Gastroesophageal sphincter (tissue), 4 donors: ENCODE data around the gene DAPK1. TPM values are rescaled to one million over a fixed set of nuclear protein-coding genes. Genes with fewer than 3 reads are reported as not detected.

ENCODE experiments used
- ATAC-seq: fragments of 150-250 bp; one replicate; pipeline ENCODE4 v1.9.1; 2016; ENCODE audit warnings: mild to moderate bottlenecking, moderate library complexity
- H3K27ac ChIP-seq, 4 donors: fragments of 200-600 bp; sonication (generic) in 3 of 4; 1 replicate in 3 of 4; 2 replicates in 1 of 4; pipeline ENCODE4 v1.5.1; 2016 to 2019
- H3K27me3 ChIP-seq: fragments of 200-600 bp; sonication (generic); one replicate; pipeline ENCODE4 v1.5.1; 2019
- H3K36me3 ChIP-seq, 2 donors: fragments of 200-600 bp; sonication (generic); one replicate each; pipeline ENCODE4 v1.5.1; 2019; ENCODE audit warnings: control low read depth in 1 of 2
- H3K4me1 ChIP-seq, 3 donors: fragments of 200-600 bp; sonication (generic); 1 replicate in 2 of 3; 2 replicates in 1 of 3; pipeline ENCODE4 v1.5.1; 2016 to 2019; ENCODE audit warnings: control low read depth in 2 of 3
- H3K4me3 ChIP-seq, 2 donors: fragments of 200-600 bp; sonication (generic); one replicate each; pipeline ENCODE4 v1.5.1; 2019; ENCODE audit warnings: mild to moderate bottlenecking in 1 of 2, moderate library complexity in 1 of 2
- H3K9me3 ChIP-seq, 3 donors: fragments of 200-600 bp; sonication (generic); one replicate each; pipeline ENCODE4 v1.5.1; 2017 to 2019; ENCODE audit warnings: control low read depth in 2 of 3
- CTCF ChIP-seq, 4 experiments: fragments of 200-600 bp in 2 of 4; fragments of 450-650 bp in 2 of 4; sonication (generic) in 1 of 4; IDR thresholded peaks; one replicate each; pipeline ENCODE4 v1.5.1; 2017 to 2019; ENCODE audit warnings: antibody characterized with exemption in 4 of 4, mild to moderate bottlenecking in 2 of 4, moderate library complexity in 2 of 4
- EP300 ChIP-seq: sonication (generic); formaldehyde crosslinking; IDR thresholded peaks from one replicate; pipeline ENCODE4 v1.6.1; 2017; ENCODE audit warnings: antibody characterized with exemption, mild to moderate bottlenecking
- POLR2A ChIP-seq, 2 donors: fragments of 450-650 bp; IDR thresholded peaks; one replicate each; pipeline ENCODE4 v1.6.1; 2017; ENCODE audit warnings: antibody characterized with exemption in 2 of 2, mild to moderate bottlenecking in 2 of 2, moderate library complexity in 1 of 2
- POLR2AphosphoS5 ChIP-seq: sonication (generic); formaldehyde crosslinking; IDR thresholded peaks from one replicate; pipeline ENCODE4 v1.6.1; 2017; ENCODE audit warnings: antibody characterized with exemption
- WGBS, 2 donors: methylation state at CpG; one replicate each; pipeline ENCODE4 v1.1.5; 2018; ENCODE audit warnings: low coverage in 1 of 2; 5-methylcytosine and 5-hydroxymethylcytosine counted together
- total RNA-seq, 4 donors: library from RNA; depleted of rRNA; stranded (reverse); fragments of >200 nt; gene quantifications; one replicate each; pipeline ENCODE4 v1.1.0, GENCODE V29; 2016

Gene DAPK1
- total RNA-seq, 4 donors from 2014 or later, result 52.3 to 119 (median 75.3) TPM

DNA sequence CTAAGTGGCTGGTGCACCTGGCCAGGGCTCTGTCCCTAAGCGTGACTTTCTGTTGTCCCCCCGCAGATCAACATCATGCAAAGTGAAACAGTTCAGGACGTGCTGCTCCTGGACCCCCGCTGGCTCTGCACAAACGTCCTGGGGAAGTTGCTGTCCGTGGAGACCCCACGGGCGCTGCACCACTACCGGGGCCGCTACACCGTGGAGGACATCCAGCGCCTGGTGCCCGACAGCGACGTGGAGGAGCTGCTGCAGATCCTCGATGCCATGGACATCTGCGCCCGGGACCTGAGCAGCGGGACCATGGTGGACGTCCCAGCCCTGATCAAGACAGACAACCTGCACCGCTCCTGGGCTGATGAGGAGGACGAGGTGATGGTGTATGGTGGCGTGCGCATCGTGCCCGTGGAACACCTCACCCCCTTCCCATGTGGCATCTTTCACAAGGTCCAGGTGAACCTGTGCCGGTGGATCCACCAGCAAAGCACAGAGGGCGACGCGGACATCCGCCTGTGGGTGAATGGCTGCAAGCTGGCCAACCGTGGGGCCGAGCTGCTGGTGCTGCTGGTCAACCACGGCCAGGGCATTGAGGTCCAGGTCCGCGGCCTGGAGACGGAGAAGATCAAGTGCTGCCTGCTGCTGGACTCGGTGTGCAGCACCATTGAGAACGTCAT lies 208.5 kb downstream of the DAPK1 start:
- TF ChIP-seq EP300, result no peak
- TF ChIP-seq CTCF (IDR thresholded peaks at IDR 0.05), result no peak
- no peak for TF ChIP-seq POLR2A (IDR thresholded peaks at IDR 0.05)
- no peak for TF ChIP-seq POLR2AphosphoS5
- H3K27ac ChIP-seq, result no peak overlapping the region
- peaks cover 0 to 9% (median 0%) of the 10 kb centered on the region in 3 donors for H3K4me1 ChIP-seq
- no peaks in the 10 kb centered on the region for H3K27me3 ChIP-seq
- no peak for ATAC-seq
- no peak overlapping the region for H3K4me3 ChIP-seq
- peaks cover 0 to 79% of the 10 kb centered on the region in 2 donors for H3K36me3 ChIP-seq
- WGBS, 2 donors, result 100% methylated on average over 1 to 3 of the region's 39 CpGs
- H3K9me3 ChIP-seq, result no peaks in the 10 kb centered on the region

- Histone ChIP-seq H3K27me3 (no peaks in the 10 kb centered on the region), H3K27ac (no peak overlapping the region), H3K36me3 (peaks cover 0 to 64% of the 10 kb centered on the region in 2 donors), H3K4me3 (no peak overlapping the region), H3K9me3 (no peaks in the 10 kb centered on the region), H3K4me1 (peaks cover 0 to 20% (median 8%) of the 10 kb centered on the region in 3 donors)
- ATAC-seq, result no peak
- WGBS, 2 donors, result 41 to 55% methylated on average over 6 of the region's 6 CpGs
- TF ChIP-seq EP300 (no peak), CTCF (IDR thresholded peaks at IDR 0.05) (no peak), POLR2A (IDR thresholded peaks at IDR 0.05) (no peak), POLR2AphosphoS5 (no peak)
These were observed 210.3 kb downstream of the DAPK1 start for GRCh38 chr9:87707805-87708506.

GRCh38 chr9:87708546-87708945 lies 210.9 kb downstream of the DAPK1 start:
- Histone ChIP-seq H3K27ac (no peak overlapping the region), H3K27me3 (no peaks in the 10 kb centered on the region), H3K36me3 (peaks cover 0 to 58% of the 10 kb centered on the region in 2 donors), H3K4me3 (no peak overlapping the region), H3K4me1 (peaks cover 0 to 22% (median 8%) of the 10 kb centered on the region in 3 donors), H3K9me3 (no peaks in the 10 kb centered on the region)
- 64 to 85% methylated on average over 4 to 5 of the region's 5 CpGs for WGBS, 2 donors
- no peak for ATAC-seq
- TF ChIP-seq EP300 (no peak), POLR2AphosphoS5 (no peak), CTCF (IDR thresholded peaks at IDR 0.05) (no peak), POLR2A (IDR thresholded peaks at IDR 0.05) (no peak)

- H3K27me3 ChIP-seq, result no peaks in the 10 kb centered on the region
- WGBS, 2 donors, result 84 to 91% methylated on average over 4 to 6 of the region's 7 CpGs
These were observed 211.5 kb downstream of the DAPK1 start for GRCh38 chr9:87708986-87709728.

More at GRCh38 chr9:87708986-87709728, 211.5 kb downstream of the DAPK1 start:
- peaks cover 0 to 28% (median 10%) of the 10 kb centered on the region in 3 donors for H3K4me1 ChIP-seq
- H3K9me3 ChIP-seq, result no peaks in the 10 kb centered on the region
- H3K4me3 ChIP-seq, result no peak overlapping the region
- ATAC-seq, result no peak
- H3K36me3 ChIP-seq, result peaks cover 0 to 52% of the 10 kb centered on the region in 2 donors
- H3K27ac ChIP-seq, result no peak overlapping the region
- TF ChIP-seq CTCF (IDR thresholded peaks at IDR 0.05) (no peak), POLR2A (IDR thresholded peaks at IDR 0.05) (no peak), EP300 (no peak), POLR2AphosphoS5 (no peak)
